ENCODE results near the gene PLN. TPM values are rescaled to one million over a fixed set of nuclear protein-coding genes. Genes with fewer than 3 reads are reported as not detected.

PLN gene
- total RNA-seq, 1 donor from 2014 or later, result 0.82 TPM

Other genes with a start within 250 kb of the PLN start
- 42.4 TPM for gene CEP85L, start 103.3 kb downstream of the PLN start, total RNA-seq